ENCODE results near the gene SERPINA4. TPM values are rescaled to one million over a fixed set of nuclear protein-coding genes. Genes with fewer than 3 reads are reported as not detected.

SERPINA4 gene
- total and polyA plus RNA-seq, 4 donors: 0.18 TPM; not detected in 3

DNA sequence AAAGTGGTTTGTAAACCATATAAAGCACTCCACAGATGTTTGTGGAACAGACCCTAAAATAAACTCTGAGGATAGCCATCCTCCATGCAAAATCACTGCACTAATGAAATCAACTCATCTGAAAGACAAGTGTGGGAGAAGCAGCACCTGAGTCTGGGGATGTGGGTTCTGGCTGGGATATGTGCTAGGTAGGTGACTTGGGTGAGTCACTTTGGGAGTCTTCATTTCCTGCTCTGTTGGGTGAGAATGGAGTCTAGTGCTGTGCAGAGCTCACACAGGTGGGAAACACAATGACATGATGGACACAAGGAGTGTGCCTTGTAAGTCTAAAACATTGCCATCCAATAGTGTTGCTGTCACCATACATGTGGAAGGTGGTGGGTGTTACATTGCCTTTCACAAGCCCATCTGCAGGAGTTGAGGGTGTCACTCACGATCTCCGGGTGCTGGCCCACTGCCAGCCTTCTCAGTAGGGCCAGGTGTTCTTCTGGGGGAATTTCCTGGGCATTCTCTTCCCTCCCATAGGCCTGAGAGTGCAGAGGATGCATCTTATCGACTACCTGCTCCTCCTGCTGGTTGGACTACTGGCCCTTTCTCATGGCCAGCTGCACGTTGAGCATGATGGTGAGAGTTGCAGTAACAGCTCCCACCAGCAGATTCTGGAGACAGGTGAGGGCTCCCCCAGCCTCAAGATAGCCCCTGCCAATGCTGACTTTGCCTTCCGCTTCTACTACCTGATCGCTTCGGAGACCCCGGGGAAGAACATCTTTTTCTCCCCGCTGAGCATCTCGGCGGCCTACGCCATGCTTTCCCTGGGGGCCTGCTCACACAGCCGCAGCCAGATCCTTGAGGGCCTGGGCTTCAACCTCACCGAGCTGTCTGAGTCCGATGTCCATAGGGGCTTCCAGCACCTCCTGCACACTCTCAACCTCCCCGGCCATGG lies 2.0 kb downstream of the SERPINA4 start:
- DNase-seq: no peak
- no peak overlapping the region for H3K27ac ChIP-seq (ENCODE audit: low read depth in 1 of 2, low read length in 1 of 2)
- no peaks in the 10 kb centered on the region for H3K27me3 ChIP-seq (ENCODE audit: control insufficient read depth in 3 of 3, insufficient read depth in 3 of 3, low read length in 2 of 3)

DNA sequence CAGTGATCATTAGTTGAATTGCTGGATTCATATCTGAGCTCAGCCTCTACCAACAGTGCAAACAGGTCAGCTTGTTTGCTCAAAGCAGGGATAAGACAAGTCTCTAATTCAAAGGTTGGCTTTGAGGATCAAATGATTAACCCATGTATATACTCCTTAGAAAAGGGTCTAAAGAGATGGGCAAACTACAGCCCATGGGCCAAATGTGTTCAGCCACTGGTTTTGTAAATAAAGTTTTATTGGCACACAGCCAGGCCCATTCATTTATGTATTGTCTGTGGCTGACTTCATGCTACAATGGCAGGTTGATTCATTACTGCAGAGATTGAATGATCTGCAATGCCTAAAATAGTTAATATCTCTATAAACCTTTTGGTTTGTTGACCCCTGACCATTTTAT lies 3.1 kb downstream of the SERPINA4 start:
- no peak overlapping the region for H3K27ac ChIP-seq (ENCODE audit: low read depth in 1 of 2, low read length in 1 of 2)
- H3K4me3 ChIP-seq: no peak overlapping the region
- no peak overlapping the region for H3K9ac ChIP-seq (ENCODE audit: insufficient read depth in 1 of 2, low read length in 2 of 2)
- H3K4me1 ChIP-seq (ENCODE audit: control insufficient read depth in 5 of 5, insufficient read depth in 5 of 5, low read length in 5 of 5): peaks cover 0 to 5% (median 0%) of the 10 kb centered on the region in 5 donors
- DNase-seq (no peak), ATAC-seq (ENCODE audit: insufficient read depth, low FRiP score) (no peak)
- H3K27me3 ChIP-seq (ENCODE audit: control insufficient read depth in 3 of 3, insufficient read depth in 3 of 3, low read length in 2 of 3): no peaks in the 10 kb centered on the region
- no peaks in the 10 kb centered on the region for H3K36me3 ChIP-seq (ENCODE audit: control insufficient read depth in 4 of 4, insufficient read depth in 4 of 4, low read length in 4 of 4)
- TF ChIP-seq CTCF (IDR thresholded peaks at IDR 0.05; ENCODE audit: control extremely low read depth, extremely low read depth): no peak
- H3K9me3 ChIP-seq (ENCODE audit: control insufficient read depth in 4 of 4, insufficient read depth in 3 of 4, low read length in 3 of 4): peaks cover 0 to 10% (median 0%) of the 10 kb centered on the region in 4 donors

More for the DNA sequence above, 2.0 kb downstream of the SERPINA4 start:
- ATAC-seq (ENCODE audit: insufficient read depth, low FRiP score): no peak
- WGBS, 2 donors: 89 to 90% methylated on average over 16 of the region's 16 CpGs
- peaks cover 0 to 5% (median 0%) of the 10 kb centered on the region in 5 donors for H3K4me1 ChIP-seq (ENCODE audit: control insufficient read depth in 5 of 5, insufficient read depth in 5 of 5, low read length in 5 of 5)
- no peak overlapping the region for H3K4me3 ChIP-seq
- peaks cover 0 to 9% (median 0%) of the 10 kb centered on the region in 4 donors for H3K9me3 ChIP-seq (ENCODE audit: control insufficient read depth in 4 of 4, insufficient read depth in 3 of 4, low read length in 3 of 4)
- no peak for TF ChIP-seq CTCF (IDR thresholded peaks at IDR 0.05; ENCODE audit: control extremely low read depth, extremely low read depth)
- no peak overlapping the region for H3K9ac ChIP-seq (ENCODE audit: insufficient read depth in 1 of 2, low read length in 2 of 2)
- H3K36me3 ChIP-seq (ENCODE audit: control insufficient read depth in 4 of 4, insufficient read depth in 4 of 4, low read length in 4 of 4): no peaks in the 10 kb centered on the region

GRCh38 chr14:94568186-94568585 lies 6.9 kb downstream of the SERPINA4 start:
- WGBS, 2 donors: 88 to 91% methylated on average over 9 of the region's 9 CpGs
- no peak overlapping the region for H3K4me3 ChIP-seq

More at GRCh38 chr14:94568186-94568585, 6.9 kb downstream of the SERPINA4 start:
- Histone ChIP-seq H3K27ac (ENCODE audit: low read depth in 1 of 2, low read length in 1 of 2) (no peak overlapping the region), H3K27me3 (ENCODE audit: control insufficient read depth in 3 of 3, insufficient read depth in 3 of 3, low read length in 2 of 3) (no peaks in the 10 kb centered on the region), H3K4me1 (ENCODE audit: control insufficient read depth in 5 of 5, insufficient read depth in 5 of 5, low read length in 5 of 5) (peaks cover 0 to 14% (median 0%) of the 10 kb centered on the region in 5 donors), H3K36me3 (ENCODE audit: control insufficient read depth in 4 of 4, insufficient read depth in 4 of 4, low read length in 4 of 4) (no peaks in the 10 kb centered on the region), H3K9me3 (ENCODE audit: control insufficient read depth in 4 of 4, insufficient read depth in 3 of 4, low read length in 3 of 4) (peaks cover 0 to 6% (median 0%) of the 10 kb centered on the region in 4 donors), H3K9ac (ENCODE audit: insufficient read depth in 1 of 2, low read length in 2 of 2) (no peak overlapping the region)
- ATAC-seq (ENCODE audit: insufficient read depth, low FRiP score) (no peak), DNase-seq (no peak)
- no peak for TF ChIP-seq CTCF (IDR thresholded peaks at IDR 0.05; ENCODE audit: control extremely low read depth, extremely low read depth)

Data from lung (tissue), 12 donors.